K562 (cell line): ENCODE measurements around the gene VEGFB. TPM values are rescaled to one million over a fixed set of nuclear protein-coding genes. Genes with fewer than 3 reads are reported as not detected.

Source experiments
- BRF1 ChIP-seq: IDR thresholded peaks from 3 replicates; pipeline ENCODE4 v1.6.1; 2011; ENCODE audit warnings: borderline replicate concordance, mild to moderate bottlenecking; ENCODE audit not compliant: insufficient read length; ENCODE audit errors: extremely low read depth
- HNRNPL ChIP-seq: fragments of 200-400 bp; formaldehyde crosslinking; IDR thresholded peaks from 2 replicates; pipeline ENCODE4 v1.6.1; 2017; ENCODE audit warnings: low read depth, mild to moderate bottlenecking, low read length
- NCOA4 ChIP-seq: fragments of 450-650 bp; IDR thresholded peaks from 2 replicates; pipeline ENCODE4 v1.6.1; 2018; ENCODE audit warnings: mild to moderate bottlenecking; ENCODE audit not compliant: partially characterized antibody
- PREB ChIP-seq: sonication (generic); formaldehyde crosslinking; IDR thresholded peaks from 2 replicates; pipeline ENCODE4 v1.8.1; 2023; ENCODE audit warnings: mild to moderate bottlenecking, missing genetic modification reagents
- RBM34 ChIP-seq: fragments of 200-400 bp; formaldehyde crosslinking; IDR thresholded peaks from 2 replicates; pipeline ENCODE4 v1.6.1; 2018; ENCODE audit warnings: low read length, borderline replicate concordance; ENCODE audit not compliant: insufficient read depth
- SMC3 ChIP-seq: conservative IDR thresholded peaks from 2 replicates; pipeline ENCODE4 v1.6.1; 2011; ENCODE audit warnings: low read depth, low read length, improper control_type of control experiment; ENCODE audit not compliant: insufficient read depth
- TAF1 ChIP-seq: IDR thresholded peaks from 2 replicates; pipeline ENCODE4 v1.6.1; 2011; ENCODE audit warnings: mild to moderate bottlenecking, low read length, moderate library complexity; ENCODE audit not compliant: insufficient read depth, control insufficient read depth, severe bottlenecking; ENCODE audit errors: extremely low read depth
- TAF9B ChIP-seq: fragments of 450-650 bp; IDR thresholded peaks from 2 replicates; pipeline ENCODE4 v1.6.1; 2018; ENCODE audit warnings: mild to moderate bottlenecking; ENCODE audit not compliant: partially characterized antibody
- ZNF398 ChIP-seq: fragments of 250-450 bp; sonication (Bioruptor Pico); IDR thresholded peaks from 2 replicates; pipeline ENCODE4 v1.8.0; 2021; ENCODE audit warnings: moderate library complexity, mild to moderate bottlenecking, inconsistent platforms
- ZNF707 ChIP-seq: fragments of 250-450 bp; sonication (Bioruptor Pico); conservative IDR thresholded peaks from 2 replicates; pipeline ENCODE4 v1.8.0; 2022; ENCODE audit warnings: inconsistent platforms, mild to moderate bottlenecking, moderate library complexity
- polyA plus RNA-seq, 8 experiments: library from polyadenylated mRNA; depleted of rRNA in 4 of 8; stranded (reverse) in 5 of 8; unstranded in 3 of 8; fragments of >200 nt; fragmentation: Nextera tagmentation in 2 of 8; fragmentation: Illumina TruSeq in 1 of 8; extraction: Ambion mirVana in 2 of 8; extraction: Trizol in 1 of 8; gene quantifications; 2 replicates each; pipeline versions ENCODE4 v1.2.1 to v1.2.3, GENCODE V29; 2011 to 2014; ENCODE audit warnings: inconsistent platforms in 1 of 8, missing spikeins in 1 of 8
- total RNA-seq, 7 experiments: library from RNA; depleted of rRNA in 6 of 7; stranded (reverse); fragments of >200 nt in 6 of 7; fragmentation: Illumina TruSeq in 2 of 7; extraction: Trizol in 2 of 7; gene quantifications; 2 replicates each; pipeline versions ENCODE4 v1.2.1 to v1.2.3, GENCODE V29; 2011 to 2021; ENCODE audit warnings: low replicate concordance in 1 of 7
- TF ChIP-seq, protein P1 (sequence below): fragments of 450-650 bp; IDR thresholded peaks from 2 replicates; pipeline ENCODE4 v1.6.1; 2017; ENCODE audit warnings: mild to moderate bottlenecking, moderate library complexity
- TF ChIP-seq, protein P2 (sequence below): fragments of 250-450 bp; sonication (Bioruptor Pico); IDR thresholded peaks from 2 replicates; pipeline ENCODE4 v1.4.0; 2020; ENCODE audit warnings: borderline replicate concordance
- TF ChIP-seq, protein P3 (sequence below): fragments of 250-450 bp; sonication (Bioruptor Pico); IDR thresholded peaks from 2 replicates; pipeline ENCODE4 v1.8.0; 2021; ENCODE audit warnings: borderline replicate concordance, mild to moderate bottlenecking, moderate library complexity; ENCODE audit not compliant: poor library complexity, severe bottlenecking
- TF ChIP-seq, protein P4 (sequence below): sonication (generic); IDR thresholded peaks from 2 replicates; pipeline ENCODE4 v1.6.1; 2016

Gene VEGFB
- total and polyA plus RNA-seq, 9 of the 15 experiments (the other 6 are each of a cell fraction or from before 2014, with no cell fraction given): 11.0 to 83.4 (median 25.7) TPM

DNA sequence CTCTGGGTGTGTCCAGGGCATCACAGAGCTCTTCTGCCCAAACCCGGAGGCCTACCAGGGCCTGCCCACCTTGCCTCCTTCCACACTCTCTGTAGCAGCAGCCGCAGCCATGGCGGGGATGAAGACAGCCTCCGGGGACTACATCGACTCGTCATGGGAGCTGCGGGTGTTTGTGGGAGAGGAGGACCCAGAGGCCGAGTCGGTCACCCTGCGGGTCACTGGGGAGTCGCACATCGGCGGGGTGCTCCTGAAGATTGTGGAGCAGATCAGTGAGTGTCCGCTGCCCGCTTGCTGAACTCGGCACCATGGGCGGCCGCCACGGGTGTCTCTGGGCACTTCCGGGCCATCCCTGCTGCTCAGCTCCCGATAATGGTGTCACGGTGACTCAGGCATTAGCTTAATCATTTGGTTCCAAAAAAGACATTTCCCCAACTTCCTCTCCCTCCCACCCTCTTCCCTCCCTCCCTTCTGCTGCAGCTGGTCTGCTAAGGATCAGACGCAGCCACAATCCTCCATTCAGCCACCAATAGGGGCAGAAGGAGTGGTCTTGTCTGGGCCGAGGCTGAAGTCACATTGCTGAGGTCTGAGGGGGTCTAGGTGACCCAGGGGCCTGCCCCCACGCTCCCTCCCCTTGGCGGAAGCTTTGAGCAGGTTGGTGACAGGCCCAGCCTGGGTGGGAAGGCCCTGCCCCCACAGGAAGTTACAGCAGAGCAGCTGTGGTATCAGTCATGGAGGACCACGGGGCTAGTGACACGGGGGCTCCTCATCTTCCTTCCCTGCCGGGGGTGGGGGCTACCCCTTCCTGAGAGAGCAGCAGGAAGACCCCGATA, 26.9 kb upstream of the VEGFB start (continued):
- TF ChIP-seq, protein P1, sequence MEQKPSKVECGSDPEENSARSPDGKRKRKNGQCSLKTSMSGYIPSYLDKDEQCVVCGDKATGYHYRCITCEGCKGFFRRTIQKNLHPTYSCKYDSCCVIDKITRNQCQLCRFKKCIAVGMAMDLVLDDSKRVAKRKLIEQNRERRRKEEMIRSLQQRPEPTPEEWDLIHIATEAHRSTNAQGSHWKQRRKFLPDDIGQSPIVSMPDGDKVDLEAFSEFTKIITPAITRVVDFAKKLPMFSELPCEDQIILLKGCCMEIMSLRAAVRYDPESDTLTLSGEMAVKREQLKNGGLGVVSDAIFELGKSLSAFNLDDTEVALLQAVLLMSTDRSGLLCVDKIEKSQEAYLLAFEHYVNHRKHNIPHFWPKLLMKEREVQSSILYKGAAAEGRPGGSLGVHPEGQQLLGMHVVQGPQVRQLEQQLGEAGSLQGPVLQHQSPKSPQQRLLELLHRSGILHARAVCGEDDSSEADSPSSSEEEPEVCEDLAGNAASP: no peak
- TF ChIP-seq TAF1: peak; percentile 86
- peak; percentile 50 for TF ChIP-seq HNRNPL
- no peak for TF ChIP-seq NCOA4
- no peak for TF ChIP-seq BRF1
- peak; percentile 92 for TF ChIP-seq TAF9B
- TF ChIP-seq, protein P2, sequence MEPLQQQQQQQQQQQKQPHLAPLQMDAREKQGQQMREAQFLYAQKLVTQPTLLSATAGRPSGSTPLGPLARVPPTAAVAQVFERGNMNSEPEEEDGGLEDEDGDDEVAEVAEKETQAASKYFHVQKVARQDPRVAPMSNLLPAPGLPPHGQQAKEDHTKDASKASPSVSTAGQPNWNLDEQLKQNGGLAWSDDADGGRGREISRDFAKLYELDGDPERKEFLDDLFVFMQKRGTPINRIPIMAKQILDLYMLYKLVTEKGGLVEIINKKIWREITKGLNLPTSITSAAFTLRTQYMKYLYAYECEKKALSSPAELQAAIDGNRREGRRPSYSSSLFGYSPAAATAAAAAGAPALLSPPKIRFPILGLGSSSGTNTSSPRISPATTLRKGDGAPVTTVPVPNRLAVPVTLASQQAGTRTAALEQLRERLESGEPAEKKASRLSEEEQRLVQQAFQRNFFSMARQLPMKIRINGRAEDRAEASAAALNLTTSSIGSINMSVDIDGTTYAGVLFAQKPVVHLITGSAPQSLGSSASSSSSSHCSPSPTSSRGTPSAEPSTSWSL (CRISPR knock-in tag): no peak
- TF ChIP-seq PREB (CRISPR knock-in tag): no peak
- no peak for TF ChIP-seq SMC3
- TF ChIP-seq RBM34: no peak
- TF ChIP-seq ZNF707 (CRISPR knock-in tag): no peak
- TF ChIP-seq, protein P3, sequence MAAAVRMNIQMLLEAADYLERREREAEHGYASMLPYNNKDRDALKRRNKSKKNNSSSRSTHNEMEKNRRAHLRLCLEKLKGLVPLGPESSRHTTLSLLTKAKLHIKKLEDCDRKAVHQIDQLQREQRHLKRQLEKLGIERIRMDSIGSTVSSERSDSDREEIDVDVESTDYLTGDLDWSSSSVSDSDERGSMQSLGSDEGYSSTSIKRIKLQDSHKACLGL (CRISPR knock-in tag): no peak
- TF ChIP-seq, protein P4, sequence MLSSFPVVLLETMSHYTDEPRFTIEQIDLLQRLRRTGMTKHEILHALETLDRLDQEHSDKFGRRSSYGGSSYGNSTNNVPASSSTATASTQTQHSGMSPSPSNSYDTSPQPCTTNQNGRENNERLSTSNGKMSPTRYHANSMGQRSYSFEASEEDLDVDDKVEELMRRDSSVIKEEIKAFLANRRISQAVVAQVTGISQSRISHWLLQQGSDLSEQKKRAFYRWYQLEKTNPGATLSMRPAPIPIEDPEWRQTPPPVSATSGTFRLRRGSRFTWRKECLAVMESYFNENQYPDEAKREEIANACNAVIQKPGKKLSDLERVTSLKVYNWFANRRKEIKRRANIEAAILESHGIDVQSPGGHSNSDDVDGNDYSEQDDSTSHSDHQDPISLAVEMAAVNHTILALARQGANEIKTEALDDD: no peak
- no peak for TF ChIP-seq ZNF398 (CRISPR knock-in tag)
